Limb (tissue), 2 donors: ENCODE results near the gene TJP2.

ENCODE experiments used
- DNase-seq, 2 donors: peaks; one replicate each; pipeline ENCODE4 v3.0.0-alpha.2; 2016; ENCODE audit errors: extremely low spot score in 2 of 2

The TJP2 gene

GRCh38 chr9:69173891-69174615, at the start of gene TJP2:
TSS of gene TJP2 (plus strand) at chr9:69174277. CDS start at chr9:69174373, 96 bp downstream.
- DNase-seq = peak; percentile 27 to 83

GRCh38 chr9:69130456-69131441, 43.3 kb upstream of the TJP2 start:
- no peak for DNase-seq

GRCh38 chr9:69131682-69132081, 42.4 kb upstream of the TJP2 start:
- no peak for DNase-seq

GRCh38 chr9:69132361-69132760, 41.7 kb upstream of the TJP2 start:
- no peak for DNase-seq

- DNase-seq = no peak
Measured at GRCh38 chr9:69134412-69134811, 39.7 kb upstream of the TJP2 start.

GRCh38 chr9:69136185-69136584, 37.9 kb upstream of the TJP2 start:
- no peak for DNase-seq

GRCh38 chr9:69136779-69137178, 37.3 kb upstream of the TJP2 start:
- no peak for DNase-seq

- DNase-seq = no peak
Measured at GRCh38 chr9:69137311-69137710, 36.8 kb upstream of the TJP2 start.

GRCh38 chr9:69139596-69139995, 34.5 kb upstream of the TJP2 start:
- DNase-seq = no peak

GRCh38 chr9:69140123-69140735, 33.8 kb upstream of the TJP2 start:
- DNase-seq = no peak

- DNase-seq = no peak
Measured at GRCh38 chr9:69141851-69142250, 32.2 kb upstream of the TJP2 start.

- DNase-seq = no peak
Measured at GRCh38 chr9:69143291-69143690, 30.8 kb upstream of the TJP2 start.

- DNase-seq = no peak
Measured at GRCh38 chr9:69145144-69145715, 28.8 kb upstream of the TJP2 start.

GRCh38 chr9:69147041-69147834, 26.8 kb upstream of the TJP2 start:
- no peak for DNase-seq

GRCh38 chr9:69149321-69149807, 24.7 kb upstream of the TJP2 start:
- DNase-seq = no peak

- DNase-seq = no peak
Measured at GRCh38 chr9:69151506-69151905, 22.6 kb upstream of the TJP2 start.

GRCh38 chr9:69153707-69154521, 20.2 kb upstream of the TJP2 start:
- DNase-seq = no peak

- no peak for DNase-seq
Measured at GRCh38 chr9:69155341-69156030, 18.6 kb upstream of the TJP2 start.

GRCh38 chr9:69157751-69158466, 16.2 kb upstream of the TJP2 start:
- no peak for DNase-seq
